Measurements from ENCODE around the gene TDRD9.

The TDRD9 gene

GRCh38 chr14:104090071-104090748, 162.0 kb downstream of the TDRD9 start:
- no peak for DNase-seq (ENCODE audit: low read depth in 2 of 2)

GRCh38 chr14:104091061-104091926, 163.0 kb downstream of the TDRD9 start:
- DNase-seq (ENCODE audit: low read depth in 2 of 2), result no peak

- DNase-seq (ENCODE audit: low read depth in 2 of 2), result no peak
These were observed 163.9 kb downstream of the TDRD9 start for GRCh38 chr14:104091927-104092771.

- no peak for DNase-seq (ENCODE audit: low read depth in 2 of 2)
These were observed 164.7 kb downstream of the TDRD9 start for GRCh38 chr14:104092931-104093365.

- no peak for DNase-seq (ENCODE audit: low read depth in 2 of 2)
These were observed 165.3 kb downstream of the TDRD9 start for GRCh38 chr14:104093366-104094055.

- no peak for DNase-seq (ENCODE audit: low read depth in 2 of 2)
These were observed 165.9 kb downstream of the TDRD9 start for GRCh38 chr14:104094056-104094708.

- DNase-seq (ENCODE audit: low read depth in 2 of 2), result peak; percentile 45 to 54
These were observed 166.6 kb downstream of the TDRD9 start for GRCh38 chr14:104094709-104095425.

- DNase-seq (ENCODE audit: low read depth in 2 of 2), result no peak
These were observed 167.4 kb downstream of the TDRD9 start for GRCh38 chr14:104095426-104096310.

GRCh38 chr14:104096318-104096717, 168.1 kb downstream of the TDRD9 start:
- DNase-seq (ENCODE audit: low read depth in 2 of 2), result no peak

- no peak for DNase-seq (ENCODE audit: low read depth in 2 of 2)
These were observed 168.8 kb downstream of the TDRD9 start for GRCh38 chr14:104096751-104097700.

- DNase-seq (ENCODE audit: low read depth in 2 of 2), result no peak
These were observed 170.2 kb downstream of the TDRD9 start for GRCh38 chr14:104098272-104099095.

GRCh38 chr14:104099096-104100041, 171.1 kb downstream of the TDRD9 start:
- no peak for DNase-seq (ENCODE audit: low read depth in 2 of 2)

GRCh38 chr14:104100171-104101085, 172.2 kb downstream of the TDRD9 start:
- DNase-seq (ENCODE audit: low read depth in 2 of 2), result no peak

GRCh38 chr14:104101086-104101621, 172.9 kb downstream of the TDRD9 start:
- no peak for DNase-seq (ENCODE audit: low read depth in 2 of 2)
